Bronchial epithelial cell (primary cell): ENCODE results near the gene HLA-B. TPM values are rescaled to one million over a fixed set of nuclear protein-coding genes. Genes with fewer than 3 reads are reported as not detected.
"Not testable (repeated sequence)": the region's sequence is repeated elsewhere in the genome, so short reads cannot be mapped to it uniquely, and the experiment has no call there.

Experiments
- DNase-seq: peaks from one replicate; pipeline ENCODE4 v3.0.0-alpha.2; 2010; ENCODE audit warnings: low read depth
- FAIRE-seq: peaks from 2 replicates; lab custom pipeline; 2011; peaks lifted over from hg19 to GRCh38; lab: Jason Lieb, UNC
- H3K27me3 ChIP-seq: 2 replicates; pipeline ENCODE4 v1.5.1; 2011; ENCODE audit warnings: low read length; ENCODE audit not compliant: control insufficient read depth, insufficient read depth
- H3K36me3 ChIP-seq: 2 replicates; pipeline ENCODE4 v1.5.1; 2011; ENCODE audit warnings: low read length; ENCODE audit not compliant: control insufficient read depth, insufficient read depth
- H3K4me3 ChIP-seq: 2 replicates; pipeline ENCODE4 v1.5.1; 2011; ENCODE audit warnings: mild to moderate bottlenecking, low read depth, low read length, control low read depth
- CTCF ChIP-seq: IDR thresholded peaks from 2 replicates; pipeline ENCODE4 v1.5.1; 2011; ENCODE audit warnings: mild to moderate bottlenecking, moderate library complexity, low read length, control low read depth, inconsistent platforms; ENCODE audit not compliant: insufficient read depth, severe bottlenecking
- total RNA-seq: library from RNA; depleted of rRNA; stranded (reverse); fragments of >200 nt; gene quantifications from 2 replicates; pipeline ENCODE4 v1.2.1, GENCODE V29; 2014

The HLA-B gene
- 46.9 and 59.5 TPM in 2 replicates for total RNA-seq

DNA sequence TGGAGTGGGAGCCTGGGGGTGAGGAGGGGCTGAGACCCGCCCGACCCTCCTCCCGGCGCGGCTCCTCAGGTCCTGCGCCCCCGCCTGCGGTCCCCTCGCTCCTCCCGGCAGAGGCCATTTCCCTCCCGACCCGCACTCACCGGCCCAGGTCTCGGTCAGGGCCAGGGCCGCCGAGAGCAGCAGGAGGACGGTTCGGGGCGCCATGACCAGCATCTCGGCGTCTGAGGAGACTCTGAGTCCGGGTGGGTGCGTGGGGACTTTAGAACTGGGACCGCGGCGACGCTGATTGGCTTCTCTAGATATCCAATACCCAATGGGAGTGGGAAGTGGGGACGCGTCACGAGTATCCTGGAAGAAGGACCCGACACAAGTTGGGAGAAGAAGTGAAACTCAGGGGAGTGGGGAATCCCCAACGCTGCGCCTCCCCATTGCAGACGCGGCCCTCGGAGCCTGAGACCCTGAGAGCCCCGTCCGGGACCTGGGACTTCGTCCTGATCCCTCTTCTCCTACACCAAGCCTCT, at the start of gene HLA-B:
TSS of gene HLA-B (minus strand) at position 234 of the 521 bp plus-strand sequence. CDS start at position 213, 21 bp downstream.
- no peak for TF ChIP-seq CTCF
- FAIRE-seq, result no peak
- peaks cover 3% of the 10 kb centered on the region for H3K27me3 ChIP-seq
- H3K4me3 ChIP-seq, result peak within 1 kb of the TSS; percentile 60
- DNase-seq, result peak; percentile 82
- H3K36me3 ChIP-seq, result no peaks in the 10 kb centered on the region

DNA sequence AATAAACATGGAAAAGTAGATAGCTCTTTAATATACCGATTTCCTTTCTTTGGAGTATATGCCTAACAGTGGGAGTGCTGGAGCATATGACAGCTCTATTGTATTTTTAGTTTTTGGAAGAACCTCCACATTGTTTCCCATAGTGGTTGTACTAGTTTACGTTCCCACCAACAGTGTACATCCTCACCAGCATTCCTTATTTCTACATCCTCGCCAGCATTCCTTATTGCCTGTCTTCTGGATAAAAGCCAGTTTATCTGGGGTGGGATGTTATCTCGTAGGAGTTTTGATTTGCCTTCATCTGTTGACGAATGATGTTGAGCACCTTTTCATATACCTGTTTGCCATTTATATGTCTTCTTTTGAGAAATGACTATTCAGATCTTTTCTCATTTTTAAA, 49.0 kb upstream of the HLA-B start:
- no peak overlapping the region for H3K4me3 ChIP-seq

GRCh38 chr6:31404061-31404364, 47.0 kb upstream of the HLA-B start:
- H3K36me3 ChIP-seq, FAIRE-seq, H3K27me3 ChIP-seq, DNase-seq: not testable (repeated sequence)
- H3K4me3 ChIP-seq, result peak overlapping the region; percentile 86

More for the DNA sequence above, 49.0 kb upstream of the HLA-B start:
- Histone ChIP-seq H3K27me3 (no peaks in the 10 kb centered on the region), H3K36me3 (peaks cover 5% of the 10 kb centered on the region)
- no peak for FAIRE-seq
- no peak for DNase-seq
- no peak for TF ChIP-seq CTCF

DNA sequence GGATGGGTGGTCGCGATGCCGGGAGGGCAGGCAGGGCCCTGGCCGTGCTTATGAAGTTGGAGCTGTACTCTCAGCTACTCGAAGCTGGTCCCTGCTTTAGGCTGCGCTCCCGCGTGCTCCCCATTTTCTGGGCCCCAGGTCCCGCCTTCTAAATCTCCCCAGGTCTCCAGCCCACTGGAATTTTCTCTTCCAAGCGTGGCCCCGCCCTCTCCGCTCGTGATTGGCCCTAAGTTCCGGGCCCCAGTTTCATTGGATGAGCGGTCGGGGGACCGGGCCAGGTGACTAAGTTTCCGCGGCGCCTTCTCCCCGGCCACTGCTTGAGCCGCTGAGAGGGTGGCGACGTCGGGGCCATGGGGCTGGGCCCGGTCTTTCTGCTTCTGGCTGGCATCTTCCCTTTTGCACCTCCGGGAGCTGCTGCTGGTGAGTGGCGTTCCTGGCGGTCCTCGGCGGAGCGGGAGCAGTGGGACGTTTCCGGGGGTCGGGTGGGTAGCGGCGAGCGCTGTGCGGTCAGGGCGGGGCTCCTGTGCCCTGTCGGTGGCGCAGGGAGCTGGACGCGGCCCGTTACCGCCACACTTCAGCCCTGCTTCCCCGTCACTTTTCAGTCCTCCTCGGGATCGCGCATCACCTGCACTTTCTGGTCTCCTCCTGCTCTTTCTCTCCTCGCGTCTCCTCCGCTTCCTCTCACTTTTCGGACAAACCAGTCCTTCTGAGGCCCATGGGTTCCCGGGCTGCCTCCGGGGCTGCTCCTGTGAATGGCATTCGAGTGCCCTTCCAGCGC, 46.5 kb upstream of the HLA-B start, which contains the start of gene MICA:
TSS of gene MICA (plus strand) at position 313 of the 778 bp plus-strand sequence. CDS start at position 351, 38 bp downstream.
- no peak for FAIRE-seq
- TF ChIP-seq CTCF, result no peak
- Histone ChIP-seq H3K36me3 (no peaks in the 10 kb centered on the region), H3K4me3 (peak within 1 kb of the TSS; percentile 86), H3K27me3 (no peaks in the 10 kb centered on the region)
- DNase-seq, result peak; percentile 86

GRCh38 chr6:31402324-31403282, 45.6 kb upstream of the HLA-B start:
- DNase-seq (peak; percentile 36), FAIRE-seq (no peak)
- peak overlapping the region; percentile 86 for H3K4me3 ChIP-seq
- no peak for TF ChIP-seq CTCF
- H3K36me3 ChIP-seq, result no peaks in the 10 kb centered on the region
- no peaks in the 10 kb centered on the region for H3K27me3 ChIP-seq

DNA sequence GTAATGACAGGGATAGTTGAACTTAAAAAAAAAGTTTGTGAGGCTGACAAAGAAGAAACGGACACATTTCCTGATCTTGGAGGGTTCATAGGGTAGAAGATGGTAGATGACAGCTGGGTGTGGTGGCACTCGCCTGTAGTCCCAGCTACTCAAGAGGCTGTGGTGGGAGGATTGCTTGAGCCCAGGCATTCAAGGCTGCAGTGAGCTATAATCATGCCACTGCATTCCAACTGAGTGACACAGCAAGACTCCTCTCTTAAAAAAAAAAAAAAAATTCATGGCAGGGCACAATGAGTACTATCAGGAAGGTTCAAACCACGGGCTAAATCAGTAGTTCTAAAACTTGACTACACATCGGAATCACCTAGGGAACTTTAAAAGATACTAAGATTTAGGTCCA, 44.4 kb upstream of the HLA-B start:
- FAIRE-seq (no peak), DNase-seq (peak; percentile 87)
- H3K4me3 ChIP-seq, result no peak overlapping the region
- no peak for TF ChIP-seq CTCF
- H3K27me3 ChIP-seq, result no peaks in the 10 kb centered on the region
- H3K36me3 ChIP-seq, result no peaks in the 10 kb centered on the region
